PC-9 (cell line): ENCODE data around the gene EVA1C. TPM values are rescaled to one million over a fixed set of nuclear protein-coding genes. Genes with fewer than 3 reads are reported as not detected.

ENCODE experiments used
- BruUV-seq: library from RNA; stranded (reverse); fragments of 400-500 nt; replicated peaks from 2 replicates; lab custom pipeline; 2021; lab: Mats Ljungman, UMichigan
- CTCF ChIA-PET: fragments of 300-600 bp; sonication (Branson Sonifier 250); formaldehyde crosslinking; loops from one replicate; lab custom pipeline; 2022; ENCODE audit warnings: antibody characterized with exemption; lab: Charles Lee
- POLR2A ChIA-PET: fragments of 300-600 bp; sonication (Branson Sonifier 250); formaldehyde crosslinking; loops from one replicate; lab custom pipeline; 2022; ENCODE audit warnings: antibody characterized with exemption; ENCODE audit not compliant: unreplicated experiment; lab: Charles Lee
- DNase-seq, 2 experiments: peaks; one replicate each; pipeline versions ENCODE4 v3.0.0 to v3.0.0-alpha.2; 2015 to 2022; ENCODE audit warnings: mixed read lengths in 1 of 2
- H2AFZ ChIP-seq: fragments of 200-600 bp; sonication (generic); 2 replicates; pipeline ENCODE4 v1.8.1; 2017; ENCODE audit warnings: antibody characterized with exemption
- H3F3A ChIP-seq: fragments of 200-600 bp; sonication (generic); 2 replicates; pipeline ENCODE4 v1.8.1; 2017; ENCODE audit warnings: antibody characterized with exemption, mild to moderate bottlenecking, low read depth; ENCODE audit not compliant: insufficient read depth
- H3K27ac ChIP-seq: fragments of 200-600 bp; sonication (generic); 2 replicates; pipeline ENCODE4 v1.6.1; 2016; ENCODE audit warnings: mixed run types
- H3K27me3 ChIP-seq: fragments of 200-600 bp; sonication (generic); 2 replicates; pipeline ENCODE4 v1.6.1; 2016; ENCODE audit warnings: low read depth, mixed run types; ENCODE audit not compliant: insufficient read depth
- H3K36me3 ChIP-seq: fragments of 200-600 bp; sonication (generic); 2 replicates; pipeline ENCODE4 v1.6.1; 2016; ENCODE audit warnings: low read depth, mixed run types
- H3K4me1 ChIP-seq: fragments of 200-600 bp; sonication (generic); replicated peaks from 2 replicates; pipeline ENCODE4 v1.6.1; 2016; ENCODE audit warnings: mixed run types; ENCODE audit not compliant: insufficient read depth
- H3K4me2 ChIP-seq: fragments of 200-600 bp; sonication (generic); 2 replicates; pipeline ENCODE4 v1.6.1; 2017; ENCODE audit warnings: mixed run types
- H3K4me3 ChIP-seq: fragments of 200-600 bp; sonication (generic); 2 replicates; pipeline ENCODE4 v1.6.1; 2016; ENCODE audit warnings: mixed run types
- H3K79me2 ChIP-seq: fragments of 200-600 bp; sonication (generic); 2 replicates; pipeline ENCODE4 v1.6.1; 2017; ENCODE audit warnings: low read depth, mixed run types
- H3K9me2 ChIP-seq: fragments of 200-600 bp; sonication (generic); 2 replicates; pipeline ENCODE4 v1.8.1; 2017; ENCODE audit warnings: mild to moderate bottlenecking; ENCODE audit not compliant: insufficient read depth
- H3K9me3 ChIP-seq: fragments of 200-600 bp; sonication (generic); 2 replicates; pipeline ENCODE4 v1.8.1; 2016; ENCODE audit warnings: low read depth; ENCODE audit not compliant: insufficient read depth
- H4K20me1 ChIP-seq: fragments of 200-600 bp; sonication (generic); 2 replicates; pipeline ENCODE4 v1.8.1; 2017; ENCODE audit not compliant: insufficient read depth
- CTCF ChIP-seq: fragments of 200-600 bp; sonication (generic); conservative IDR thresholded peaks from 2 replicates; pipeline ENCODE4 v1.6.1; 2017; ENCODE audit warnings: mixed run types, antibody characterized with exemption, mild to moderate bottlenecking, moderate library complexity
- EZH2 ChIP-seq: fragments of 200-600 bp; sonication (generic); IDR thresholded peaks from 2 replicates; pipeline ENCODE4 v1.8.0; 2017; ENCODE audit warnings: antibody characterized with exemption, low read depth
- intact Hi-C: fragments of 100-400 bp; cut with micrococcal nuclease; formaldehyde crosslinking; loops from one replicate; pipeline ENCODE4 v1.10.0; 2022; ENCODE audit not compliant: unreplicated experiment
- total RNA-seq: library from RNA; stranded (reverse); gene quantifications from 2 replicates; pipeline ENCODE4 v1.2.3, GENCODE V29; 2021

EVA1C gene
- total RNA-seq, 1 experiment from 2014 or later, result 3.0 TPM

- ChIA-PET POLR2A (no interaction called here), CTCF (interaction anchor here (0.6 to 1.0 kb wide), 2 partner anchors 84 to 209 kb away, joined by 4 to 9 read pairs; no protein-coding TSS in a partner anchor)
- H3K4me2 ChIP-seq, result peak overlapping the region; percentile 97
- no peaks in the 10 kb centered on the region for H3K9me3 ChIP-seq
- H3K27ac ChIP-seq, result no peak overlapping the region
- peaks cover 14% of the 10 kb centered on the region; the same call in 1 of the 2 replicates for H3F3A ChIP-seq
- TF ChIP-seq CTCF, result no peak
- H3K4me1 ChIP-seq, result peaks cover 19% of the 10 kb centered on the region
- H2AFZ ChIP-seq, result no peak overlapping the region
- BruUV-seq, result no TSS peak
- no peaks in the 10 kb centered on the region for H3K27me3 ChIP-seq
- H3K4me3 ChIP-seq, result peak overlapping the region; percentile 91
- H4K20me1 ChIP-seq, result peaks cover 34% of the 10 kb centered on the region
- DNase-seq, result no peak
- intact Hi-C loops, result loop anchor here (2.0 kb wide), 1 partner anchor 41 kb away; no protein-coding TSS in a partner anchor
- no peaks in the 10 kb centered on the region for H3K9me2 ChIP-seq
- peaks cover 59% of the 10 kb centered on the region for H3K79me2 ChIP-seq
- no peaks in the 10 kb centered on the region for H3K36me3 ChIP-seq
These were observed 20.8 kb upstream of the EVA1C start for GRCh38 chr21:32391755-32392154.

- Histone ChIP-seq H3F3A (peaks cover 14% of the 10 kb centered on the region; the same call in 1 of the 2 replicates), H3K27ac (no peak overlapping the region), H3K4me3 (peak overlapping the region; percentile 91), H3K9me3 (no peaks in the 10 kb centered on the region), H4K20me1 (peaks cover 28% of the 10 kb centered on the region), H3K4me2 (peak overlapping the region; percentile 97), H3K9me2 (no peaks in the 10 kb centered on the region), H2AFZ (peak overlapping the region; percentile 83), H3K4me1 (peaks cover 19% of the 10 kb centered on the region), H3K36me3 (no peaks in the 10 kb centered on the region), H3K27me3 (no peaks in the 10 kb centered on the region), H3K79me2 (peaks cover 53% of the 10 kb centered on the region)
- ChIA-PET POLR2A (interaction anchor here (0.7 kb wide), 1 partner anchor 503 kb away, joined by 3 read pairs; no protein-coding TSS in a partner anchor), CTCF (interaction anchor here (1.0 kb wide), 1 partner anchor 209 kb away, joined by 9 read pairs; no protein-coding TSS in a partner anchor)
- BruUV-seq, result TSS peak; percentile 64
- TF ChIP-seq CTCF (no peak), EZH2 (no peak)
- intact Hi-C loops, result loop anchor here (2.0 kb wide), 1 partner anchor 40 kb away; no protein-coding TSS in a partner anchor
- DNase-seq, result no peak
These were observed 20.1 kb upstream of the EVA1C start for GRCh38 chr21:32392299-32392879.

GRCh38 chr21:32392880-32393676 lies 19.4 kb upstream of the EVA1C start, which contains the start of gene URB1:
TSS of gene URB1 (minus strand) at chr21:32393012. CDS start at chr21:32392910, 102 bp downstream.
- CTCF ChIA-PET, result interaction anchor here (0.6 to 1.0 kb wide), 2 partner anchors 9 to 208 kb away, joined by 7 to 8 read pairs; no protein-coding TSS in a partner anchor
- intact Hi-C loops, result loop anchor here (2.0 kb wide), 1 partner anchor 40 kb away; no protein-coding TSS in a partner anchor
- BruUV-seq, result TSS peak; percentile 100
- DNase-seq, result peak; percentile 69 to 92
- H3K36me3 ChIP-seq, result no peaks in the 10 kb centered on the region
- H3K27me3 ChIP-seq, result no peaks in the 10 kb centered on the region
- peaks cover 46% of the 10 kb centered on the region for H3K79me2 ChIP-seq
- H3F3A ChIP-seq, result peaks cover 14% of the 10 kb centered on the region; the same call in 1 of the 2 replicates
- H3K4me3 ChIP-seq, result peak within 1 kb of the TSS; percentile 91
- peak within 1 kb of the TSS; percentile 83 for H2AFZ ChIP-seq
- peak within 1 kb of the TSS; percentile 80 for H3K27ac ChIP-seq
- peak within 1 kb of the TSS; percentile 97 for H3K4me2 ChIP-seq
- no peaks in the 10 kb centered on the region for H3K9me2 ChIP-seq
- H3K4me1 ChIP-seq, result peaks cover 19% of the 10 kb centered on the region
- POLR2A ChIA-PET, result interaction anchor here (0.6 to 0.7 kb wide), 2 partner anchors 504 to 529 kb away, joined by 3 to 6 read pairs; no protein-coding TSS in a partner anchor
- no peaks in the 10 kb centered on the region for H3K9me3 ChIP-seq
- H4K20me1 ChIP-seq, result peaks cover 22% of the 10 kb centered on the region
- TF ChIP-seq CTCF (no peak), EZH2 (no peak)
